Keratinocyte (primary cell): Measurements from ENCODE around the gene GLT8D2.

Experiments used
- CTCF ChIP-seq, 3 experiments: IDR thresholded peaks in 1 of 3; conservative IDR thresholded peaks in 1 of 3; optimal IDR thresholded peaks in 1 of 3; 2 replicates in 2 of 3; 3 replicates in 1 of 3; pipeline versions ENCODE3 to v1.5.1; 2011; ENCODE audit warnings: low read length in 3 of 3, mild to moderate bottlenecking in 3 of 3, moderate library complexity in 2 of 3, control low read depth in 1 of 3, inconsistent platforms in 1 of 3; ENCODE audit not compliant: insufficient read depth in 2 of 3; ENCODE audit errors: extremely low read depth in 1 of 3
- EZH2 ChIP-seq: IDR thresholded peaks from one replicate; pipeline ENCODE4 v1.6.1; 2012; ENCODE audit warnings: inconsistent platforms, mild to moderate bottlenecking, low read length, moderate library complexity

GRCh38 chr12:103955811-103956508, 94.0 kb downstream of the GLT8D2 start:
- no peak for TF ChIP-seq EZH2
- TF ChIP-seq CTCF (optimal IDR thresholded peaks at IDR 0.05 in 1 of 3, IDR thresholded peaks at IDR 0.05 in 1 of 3, conservative IDR thresholded peaks at IDR 0.05 in 1 of 3; ENCODE audit: extremely low read depth in 1 of 3, insufficient read depth in 2 of 3, low read length in 3 of 3) = no peak
